SK-MEL-5 (cell line): ENCODE measurements around the gene CDKN2C. TPM values are rescaled to one million over a fixed set of nuclear protein-coding genes. Genes with fewer than 3 reads are reported as not detected.
A peak's percentile ranks its signal among the peaks of the same experiment; 100 is the strongest.

Experiments
- DNase-seq: peaks from one replicate; pipeline ENCODE4 v3.0.0-alpha.2; 2016; ENCODE audit warnings: low read depth, low spot score
- in situ Hi-C: cut with HindIII; loops from 2 replicates; pipeline ENCODE4 v1.10.0; 2016; ENCODE audit warnings: low sequenced_read_pairs, high pct_unique_total_duplicates, low pct_unique_long_range_greater_than_20kb
- total RNA-seq: library from RNA; depleted of rRNA; stranded (reverse); fragments of >200 nt; shearing (Covaris generic); gene quantifications from 2 replicates; pipeline ENCODE4 v1.2.3, GENCODE V29; 2014

The CDKN2C gene
- total RNA-seq, 1 experiment from 2014 or later: 5.4 TPM

- in situ Hi-C loops: no loop called here
- DNase-seq: peak; percentile 37
These were observed 10.6 kb upstream of the CDKN2C start for GRCh38 chr1:50959303-50959912.

GRCh38 chr1:50959913-50960844 is 9.9 kb upstream of the CDKN2C start, which contains the start of gene FAF1:
Gene FAF1 (minus strand): TSS chr1:50960267. CDS start chr1:50959811, 456 bp downstream.
- DNase-seq: peak; percentile 94
- in situ Hi-C loops: no loop called here

- DNase-seq: no peak
- in situ Hi-C loops: no loop called here
These were observed 5.2 kb upstream of the CDKN2C start for GRCh38 chr1:50964863-50965262.

GRCh38 chr1:50966991-50967390 is 3.1 kb upstream of the CDKN2C start:
- in situ Hi-C loops: no loop called here
- no peak for DNase-seq

- in situ Hi-C loops: no loop called here
- no peak for DNase-seq
These were observed 2.5 kb upstream of the CDKN2C start for GRCh38 chr1:50967416-50968157.

GRCh38 chr1:50968158-50968820 is 1.8 kb upstream of the CDKN2C start:
- in situ Hi-C loops: no loop called here
- peak; percentile 81 for DNase-seq

GRCh38 chr1:50968821-50969610 is 1.0 kb upstream of the CDKN2C start:
- DNase-seq: no peak
- in situ Hi-C loops: no loop called here

GRCh38 chr1:50970509-50970887 is 453 bp downstream of the CDKN2C start:
- in situ Hi-C loops: no loop called here
- DNase-seq: no peak

GRCh38 chr1:50970931-50971582 is 1.0 kb downstream of the CDKN2C start:
- in situ Hi-C loops: no loop called here
- no peak for DNase-seq

GRCh38 chr1:50971748-50972305 is 1.8 kb downstream of the CDKN2C start:
- no peak for DNase-seq
- in situ Hi-C loops: no loop called here

GRCh38 chr1:50972766-50973165 is 2.7 kb downstream of the CDKN2C start:
- in situ Hi-C loops: no loop called here
- DNase-seq: no peak

- in situ Hi-C loops: no loop called here
- DNase-seq: no peak
These were observed 3.2 kb downstream of the CDKN2C start for GRCh38 chr1:50973255-50973654.

- in situ Hi-C loops: no loop called here
- DNase-seq: no peak
These were observed 4.0 kb downstream of the CDKN2C start for GRCh38 chr1:50973875-50974617.

- in situ Hi-C loops: no loop called here
- no peak for DNase-seq
These were observed 4.5 kb downstream of the CDKN2C start for GRCh38 chr1:50974618-50974935.

- in situ Hi-C loops: no loop called here
- DNase-seq: no peak
These were observed 5.4 kb downstream of the CDKN2C start for GRCh38 chr1:50975436-50975835.
